Prostate gland (tissue), 2 donors: ENCODE measurements around the gene PLPP7.

Experiments
- POLR2A ChIP-seq: fragments of 450-650 bp; IDR thresholded peaks from one replicate; pipeline ENCODE4 v1.6.1; 2016; ENCODE audit warnings: antibody characterized with exemption, mild to moderate bottlenecking
- POLR2AphosphoS5 ChIP-seq: sonication (generic); formaldehyde crosslinking; IDR thresholded peaks from one replicate; pipeline ENCODE4 v1.6.1; 2017; ENCODE audit warnings: antibody characterized with exemption
- TF ChIP-seq, protein P1 (sequence below), 4 experiments: fragments of 200-600 bp in 2 of 4; fragments of 450-650 bp in 2 of 4; sonication (generic) in 2 of 4; IDR thresholded peaks; 1 replicate in 3 of 4; 2 replicates in 1 of 4; pipeline ENCODE4 v1.5.1; 2016 to 2019; ENCODE audit warnings: antibody characterized with exemption in 4 of 4, mild to moderate bottlenecking in 2 of 4, moderate library complexity in 2 of 4

DNA sequence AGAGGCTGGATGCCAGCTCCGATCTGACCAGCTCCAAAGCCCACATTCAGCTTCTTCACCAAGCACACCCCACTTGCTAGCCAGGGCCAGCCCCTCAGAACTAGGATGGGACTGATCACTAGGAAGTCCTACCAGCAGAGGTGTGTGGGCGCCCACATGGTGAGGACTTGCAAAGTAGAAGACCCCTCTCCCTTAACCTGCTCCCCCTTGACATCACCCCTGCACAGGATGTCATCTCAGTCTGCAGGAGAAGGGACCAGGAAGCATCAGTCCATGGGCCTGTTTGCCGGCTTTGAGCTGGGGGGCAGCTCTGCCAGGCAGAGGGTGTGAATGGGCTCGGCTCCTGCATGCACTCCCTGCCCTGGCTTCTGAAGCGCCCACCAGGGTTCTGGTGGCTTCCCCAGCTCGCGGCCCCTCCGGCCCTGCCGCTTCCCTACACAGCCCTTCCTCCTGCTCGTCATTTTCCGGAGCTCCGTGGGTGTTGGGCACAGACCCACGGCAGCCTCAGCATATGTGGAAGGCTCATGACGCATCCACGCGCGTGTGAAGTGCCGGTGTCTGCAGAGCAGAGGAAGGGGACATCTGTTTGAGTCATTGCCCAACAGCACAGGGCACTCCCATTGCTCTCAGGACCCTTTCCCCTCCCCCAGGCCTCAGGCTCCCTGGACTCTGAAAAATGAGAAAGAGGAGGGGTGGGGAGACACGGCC is 9.5 kb upstream of the PLPP7 start:
- TF ChIP-seq POLR2A (no peak), POLR2AphosphoS5 (no peak)
- TF ChIP-seq, protein P1, sequence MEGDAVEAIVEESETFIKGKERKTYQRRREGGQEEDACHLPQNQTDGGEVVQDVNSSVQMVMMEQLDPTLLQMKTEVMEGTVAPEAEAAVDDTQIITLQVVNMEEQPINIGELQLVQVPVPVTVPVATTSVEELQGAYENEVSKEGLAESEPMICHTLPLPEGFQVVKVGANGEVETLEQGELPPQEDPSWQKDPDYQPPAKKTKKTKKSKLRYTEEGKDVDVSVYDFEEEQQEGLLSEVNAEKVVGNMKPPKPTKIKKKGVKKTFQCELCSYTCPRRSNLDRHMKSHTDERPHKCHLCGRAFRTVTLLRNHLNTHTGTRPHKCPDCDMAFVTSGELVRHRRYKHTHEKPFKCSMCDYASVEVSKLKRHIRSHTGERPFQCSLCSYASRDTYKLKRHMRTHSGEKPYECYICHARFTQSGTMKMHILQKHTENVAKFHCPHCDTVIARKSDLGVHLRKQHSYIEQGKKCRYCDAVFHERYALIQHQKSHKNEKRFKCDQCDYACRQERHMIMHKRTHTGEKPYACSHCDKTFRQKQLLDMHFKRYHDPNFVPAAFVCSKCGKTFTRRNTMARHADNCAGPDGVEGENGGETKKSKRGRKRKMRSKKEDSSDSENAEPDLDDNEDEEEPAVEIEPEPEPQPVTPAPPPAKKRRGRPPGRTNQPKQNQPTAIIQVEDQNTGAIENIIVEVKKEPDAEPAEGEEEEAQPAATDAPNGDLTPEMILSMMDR (IDR thresholded peaks at IDR 0.05): no peak
